DOHH2 (cell line): ENCODE data around the gene RGS3.

Experiments
- H3F3A ChIP-seq: fragments of 200-600 bp; sonication (generic), shearing (Covaris generic); 2 replicates; pipeline ENCODE4 v1.6.0; 2016; ENCODE audit warnings: antibody characterized with exemption, mild to moderate bottlenecking; ENCODE audit not compliant: control insufficient read depth, insufficient read depth
- H3K27ac ChIP-seq: fragments of 200-600 bp; sonication (generic); 2 replicates; pipeline ENCODE4 v1.5.1; 2014; ENCODE audit warnings: low read depth, mild to moderate bottlenecking, low read length, moderate library complexity
- H3K27me3 ChIP-seq: fragments of 200-600 bp; sonication (generic); 2 replicates; pipeline ENCODE4 v1.6.1; 2014; ENCODE audit warnings: mild to moderate bottlenecking, low read length, mixed read lengths; ENCODE audit not compliant: control insufficient read depth
- H3K36me3 ChIP-seq: fragments of 200-600 bp; sonication (generic); 2 replicates; pipeline ENCODE4 v1.6.1; 2014; ENCODE audit warnings: mild to moderate bottlenecking, low read length, moderate library complexity, mixed read lengths; ENCODE audit not compliant: control insufficient read depth
- H3K4me1 ChIP-seq: fragments of 200-600 bp; sonication (generic); 2 replicates; pipeline ENCODE4 v1.6.1; 2014; ENCODE audit warnings: mild to moderate bottlenecking, low read length, mixed read lengths; ENCODE audit not compliant: control insufficient read depth
- H3K4me2 ChIP-seq: fragments of 200-600 bp; sonication (generic); 2 replicates; pipeline ENCODE4 v1.6.0; 2014; ENCODE audit warnings: mild to moderate bottlenecking, low read length, moderate library complexity
- H3K4me3 ChIP-seq: fragments of 200-600 bp; sonication (generic); 2 replicates; pipeline ENCODE4 v1.5.1; 2014; ENCODE audit warnings: mild to moderate bottlenecking, low read length, mixed read lengths
- H3K79me2 ChIP-seq: fragments of 200-600 bp; sonication (generic); 2 replicates; pipeline ENCODE4 v1.6.1; 2014; ENCODE audit warnings: mild to moderate bottlenecking, low read length, mixed read lengths; ENCODE audit not compliant: control insufficient read depth
- H3K9me2 ChIP-seq: fragments of 200-600 bp; sonication (generic); replicated peaks from 2 replicates; pipeline ENCODE4 v1.6.1; 2014; ENCODE audit warnings: mild to moderate bottlenecking, low read length, mixed read lengths; ENCODE audit not compliant: control insufficient read depth
- H3K9me3 ChIP-seq: fragments of 200-600 bp; sonication (generic); 2 replicates; pipeline ENCODE4 v1.6.1; 2014; ENCODE audit warnings: antibody characterized with exemption, low read length, mixed read lengths; ENCODE audit not compliant: control insufficient read depth, insufficient read depth
- H4K20me1 ChIP-seq: fragments of 200-600 bp; sonication (generic); 2 replicates; pipeline ENCODE4 v1.6.0; 2014; ENCODE audit warnings: low read depth, mild to moderate bottlenecking, antibody characterized with exemption, low read length, moderate library complexity; ENCODE audit not compliant: control insufficient read depth, insufficient read depth
- EZH2phosphoT487 ChIP-seq: fragments of 200-600 bp; sonication (generic); IDR thresholded peaks from 2 replicates; pipeline ENCODE4 v1.6.1; 2017; ENCODE audit warnings: borderline replicate concordance, mild to moderate bottlenecking, antibody characterized with exemption, low read length, moderate library complexity, mixed read lengths
- TF ChIP-seq, protein P1 (sequence below): fragments of 200-600 bp; sonication (generic); IDR thresholded peaks from one replicate; pipeline ENCODE4 v1.5.1; 2014; ENCODE audit warnings: antibody characterized with exemption, mild to moderate bottlenecking, low read depth, low read length; ENCODE audit not compliant: poor library complexity, severe bottlenecking

Gene RGS3

DNA sequence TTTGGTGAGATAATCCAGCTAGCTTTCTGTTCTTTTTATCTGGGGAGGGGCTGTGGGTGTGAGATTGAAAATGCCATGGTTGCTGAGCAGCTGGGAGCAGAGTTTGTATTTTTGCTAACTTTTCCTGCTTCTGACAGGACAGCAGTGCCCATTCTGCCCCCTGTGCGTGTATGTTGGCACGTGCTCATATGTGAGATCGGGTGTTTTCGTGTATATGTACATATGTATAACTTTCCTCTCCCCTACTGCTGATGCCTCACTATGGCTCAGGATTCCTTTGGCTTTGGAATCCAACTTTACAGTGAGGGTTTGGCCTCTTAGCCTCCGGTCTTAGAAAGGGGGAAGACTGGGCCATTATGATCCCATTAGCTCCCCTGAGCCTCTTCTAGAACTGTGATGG, 38.3 kb downstream of the RGS3 start:
- Histone ChIP-seq H3K9me3 (no peaks in the 10 kb centered on the region), H4K20me1 (no peaks in the 10 kb centered on the region), H3K4me3 (no peak overlapping the region), H3K4me1 (no peaks in the 10 kb centered on the region), H3K9me2 (no peaks in the 10 kb centered on the region), H3F3A (no peaks in the 10 kb centered on the region), H3K27me3 (no peaks in the 10 kb centered on the region), H3K4me2 (no peak overlapping the region), H3K79me2 (no peaks in the 10 kb centered on the region), H3K36me3 (no peaks in the 10 kb centered on the region), H3K27ac (no peak overlapping the region)
- TF ChIP-seq EZH2phosphoT487, result no peak
- TF ChIP-seq, protein P1, sequence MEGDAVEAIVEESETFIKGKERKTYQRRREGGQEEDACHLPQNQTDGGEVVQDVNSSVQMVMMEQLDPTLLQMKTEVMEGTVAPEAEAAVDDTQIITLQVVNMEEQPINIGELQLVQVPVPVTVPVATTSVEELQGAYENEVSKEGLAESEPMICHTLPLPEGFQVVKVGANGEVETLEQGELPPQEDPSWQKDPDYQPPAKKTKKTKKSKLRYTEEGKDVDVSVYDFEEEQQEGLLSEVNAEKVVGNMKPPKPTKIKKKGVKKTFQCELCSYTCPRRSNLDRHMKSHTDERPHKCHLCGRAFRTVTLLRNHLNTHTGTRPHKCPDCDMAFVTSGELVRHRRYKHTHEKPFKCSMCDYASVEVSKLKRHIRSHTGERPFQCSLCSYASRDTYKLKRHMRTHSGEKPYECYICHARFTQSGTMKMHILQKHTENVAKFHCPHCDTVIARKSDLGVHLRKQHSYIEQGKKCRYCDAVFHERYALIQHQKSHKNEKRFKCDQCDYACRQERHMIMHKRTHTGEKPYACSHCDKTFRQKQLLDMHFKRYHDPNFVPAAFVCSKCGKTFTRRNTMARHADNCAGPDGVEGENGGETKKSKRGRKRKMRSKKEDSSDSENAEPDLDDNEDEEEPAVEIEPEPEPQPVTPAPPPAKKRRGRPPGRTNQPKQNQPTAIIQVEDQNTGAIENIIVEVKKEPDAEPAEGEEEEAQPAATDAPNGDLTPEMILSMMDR, result no peak

DNA sequence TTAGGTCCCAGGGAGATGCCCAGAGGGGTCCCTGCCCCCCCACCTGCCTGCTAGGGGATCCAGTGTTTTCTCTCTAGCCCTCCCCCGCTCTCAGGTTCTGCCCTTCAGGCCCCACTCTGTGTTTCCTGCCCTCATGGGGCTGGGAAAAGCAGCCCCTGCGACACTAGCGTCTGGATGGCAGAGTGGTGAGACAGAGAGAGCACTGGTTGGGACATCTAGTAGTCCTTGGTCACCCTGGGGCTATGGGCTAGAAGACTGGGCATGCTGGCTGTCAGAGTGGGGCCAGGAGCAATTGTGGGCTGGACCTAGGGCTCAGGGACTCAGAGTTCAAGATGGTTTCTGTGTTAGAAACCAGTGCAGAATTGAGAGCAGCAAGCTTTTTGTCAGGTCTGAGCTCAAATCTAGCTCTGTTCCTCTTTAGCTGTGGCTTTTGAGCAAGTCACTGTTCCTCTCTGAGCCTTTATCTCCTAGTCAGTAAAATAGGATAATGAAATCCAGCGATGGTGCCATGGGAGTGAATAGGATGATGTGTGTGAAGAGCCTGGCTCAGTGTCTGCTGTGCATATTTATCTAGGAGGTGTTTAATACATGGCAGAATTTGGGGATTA, 39.0 kb downstream of the RGS3 start:
- H3K9me3 ChIP-seq, result no peaks in the 10 kb centered on the region
- H3F3A ChIP-seq, result no peaks in the 10 kb centered on the region
- H3K27me3 ChIP-seq, result no peaks in the 10 kb centered on the region
- H3K79me2 ChIP-seq, result no peaks in the 10 kb centered on the region
- no peaks in the 10 kb centered on the region for H3K9me2 ChIP-seq
- H3K4me1 ChIP-seq, result no peaks in the 10 kb centered on the region
- H3K27ac ChIP-seq, result no peak overlapping the region
- H3K36me3 ChIP-seq, result no peaks in the 10 kb centered on the region
- H4K20me1 ChIP-seq, result no peaks in the 10 kb centered on the region
- no peak for TF ChIP-seq EZH2phosphoT487
- TF ChIP-seq, protein P1, result no peak
- H3K4me3 ChIP-seq, result no peak overlapping the region
- no peak overlapping the region for H3K4me2 ChIP-seq

DNA sequence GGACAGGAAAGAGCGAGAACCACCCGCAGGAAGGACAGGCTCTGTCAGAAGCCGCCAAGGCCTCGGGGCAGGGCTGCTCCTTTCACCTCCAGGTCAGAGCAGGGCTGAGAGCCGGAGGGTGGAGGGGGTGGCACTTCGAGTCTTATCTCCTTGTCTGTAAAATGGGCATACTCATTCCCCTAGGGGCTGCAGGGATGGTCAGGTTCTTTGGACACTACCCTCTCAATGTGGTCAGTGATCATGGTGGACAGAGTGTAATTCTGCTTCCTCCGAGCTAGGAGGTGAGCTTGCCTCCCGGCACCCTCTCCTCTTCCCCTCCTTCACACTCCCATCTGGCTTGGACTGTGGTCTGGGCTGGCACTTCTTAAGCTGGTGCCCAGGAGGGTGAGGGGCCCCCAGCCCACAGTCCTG, 39.6 kb downstream of the RGS3 start:
- Histone ChIP-seq H3K4me3 (no peak overlapping the region), H4K20me1 (no peaks in the 10 kb centered on the region), H3K9me2 (no peaks in the 10 kb centered on the region), H3K27me3 (no peaks in the 10 kb centered on the region), H3K4me1 (no peaks in the 10 kb centered on the region), H3K36me3 (no peaks in the 10 kb centered on the region), H3F3A (no peaks in the 10 kb centered on the region), H3K4me2 (no peak overlapping the region), H3K27ac (no peak overlapping the region), H3K9me3 (no peaks in the 10 kb centered on the region), H3K79me2 (no peaks in the 10 kb centered on the region)
- TF ChIP-seq EZH2phosphoT487, result no peak
- TF ChIP-seq, protein P1, result no peak
